ENCODE data around the gene DHRS2.

The DHRS2 gene

DNA sequence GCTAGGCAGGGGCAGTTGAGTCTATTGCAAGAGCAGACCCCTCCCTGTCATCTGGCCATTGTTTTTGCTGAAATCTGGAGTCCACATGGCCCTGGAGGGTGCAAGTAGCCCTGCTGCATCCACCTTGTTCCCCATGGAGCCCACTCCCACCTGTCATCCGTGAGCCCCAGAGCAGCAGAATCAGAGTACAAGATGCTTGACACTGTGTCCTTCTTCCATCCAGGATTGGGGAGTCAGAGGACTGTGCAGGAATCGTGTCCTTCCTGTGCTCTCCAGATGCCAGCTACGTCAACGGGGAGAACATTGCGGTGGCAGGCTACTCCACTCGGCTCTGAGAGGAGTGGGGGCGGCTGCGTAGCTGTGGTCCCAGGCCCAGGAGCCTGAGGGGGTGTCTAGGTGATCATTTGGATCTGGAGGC lies 8.8 kb downstream of the DHRS2 start:
- H3K4me3 ChIP-seq (replicated peaks; ENCODE audit: low read depth, low read length) = no peak overlapping the region
- no peak for DNase-seq (ENCODE audit: low read depth)
- TF ChIP-seq, protein P1, sequence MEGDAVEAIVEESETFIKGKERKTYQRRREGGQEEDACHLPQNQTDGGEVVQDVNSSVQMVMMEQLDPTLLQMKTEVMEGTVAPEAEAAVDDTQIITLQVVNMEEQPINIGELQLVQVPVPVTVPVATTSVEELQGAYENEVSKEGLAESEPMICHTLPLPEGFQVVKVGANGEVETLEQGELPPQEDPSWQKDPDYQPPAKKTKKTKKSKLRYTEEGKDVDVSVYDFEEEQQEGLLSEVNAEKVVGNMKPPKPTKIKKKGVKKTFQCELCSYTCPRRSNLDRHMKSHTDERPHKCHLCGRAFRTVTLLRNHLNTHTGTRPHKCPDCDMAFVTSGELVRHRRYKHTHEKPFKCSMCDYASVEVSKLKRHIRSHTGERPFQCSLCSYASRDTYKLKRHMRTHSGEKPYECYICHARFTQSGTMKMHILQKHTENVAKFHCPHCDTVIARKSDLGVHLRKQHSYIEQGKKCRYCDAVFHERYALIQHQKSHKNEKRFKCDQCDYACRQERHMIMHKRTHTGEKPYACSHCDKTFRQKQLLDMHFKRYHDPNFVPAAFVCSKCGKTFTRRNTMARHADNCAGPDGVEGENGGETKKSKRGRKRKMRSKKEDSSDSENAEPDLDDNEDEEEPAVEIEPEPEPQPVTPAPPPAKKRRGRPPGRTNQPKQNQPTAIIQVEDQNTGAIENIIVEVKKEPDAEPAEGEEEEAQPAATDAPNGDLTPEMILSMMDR (IDR thresholded peaks at IDR 0.05; ENCODE audit: low read length, missing control alignments) = no peak

DNA sequence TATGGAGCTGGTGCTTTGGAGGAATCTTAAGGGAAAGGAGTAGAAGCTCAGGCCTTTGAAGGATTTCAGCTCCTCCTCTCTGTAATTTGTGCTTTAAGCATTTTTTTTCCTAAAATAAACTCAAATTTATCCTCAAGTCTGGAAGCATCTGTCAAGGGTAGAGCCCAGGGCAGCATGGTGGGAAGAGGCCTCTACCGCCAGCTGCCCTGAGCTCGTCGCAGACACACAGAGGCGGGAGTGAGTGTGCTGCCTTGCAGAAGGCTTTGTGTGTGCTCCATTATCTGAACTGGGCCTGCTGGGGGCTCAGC lies 9.3 kb downstream of the DHRS2 start:
- no peak overlapping the region for H3K4me3 ChIP-seq (replicated peaks; ENCODE audit: low read depth, low read length)
- TF ChIP-seq, protein P1 (IDR thresholded peaks at IDR 0.05; ENCODE audit: low read length, missing control alignments) = no peak

DNA sequence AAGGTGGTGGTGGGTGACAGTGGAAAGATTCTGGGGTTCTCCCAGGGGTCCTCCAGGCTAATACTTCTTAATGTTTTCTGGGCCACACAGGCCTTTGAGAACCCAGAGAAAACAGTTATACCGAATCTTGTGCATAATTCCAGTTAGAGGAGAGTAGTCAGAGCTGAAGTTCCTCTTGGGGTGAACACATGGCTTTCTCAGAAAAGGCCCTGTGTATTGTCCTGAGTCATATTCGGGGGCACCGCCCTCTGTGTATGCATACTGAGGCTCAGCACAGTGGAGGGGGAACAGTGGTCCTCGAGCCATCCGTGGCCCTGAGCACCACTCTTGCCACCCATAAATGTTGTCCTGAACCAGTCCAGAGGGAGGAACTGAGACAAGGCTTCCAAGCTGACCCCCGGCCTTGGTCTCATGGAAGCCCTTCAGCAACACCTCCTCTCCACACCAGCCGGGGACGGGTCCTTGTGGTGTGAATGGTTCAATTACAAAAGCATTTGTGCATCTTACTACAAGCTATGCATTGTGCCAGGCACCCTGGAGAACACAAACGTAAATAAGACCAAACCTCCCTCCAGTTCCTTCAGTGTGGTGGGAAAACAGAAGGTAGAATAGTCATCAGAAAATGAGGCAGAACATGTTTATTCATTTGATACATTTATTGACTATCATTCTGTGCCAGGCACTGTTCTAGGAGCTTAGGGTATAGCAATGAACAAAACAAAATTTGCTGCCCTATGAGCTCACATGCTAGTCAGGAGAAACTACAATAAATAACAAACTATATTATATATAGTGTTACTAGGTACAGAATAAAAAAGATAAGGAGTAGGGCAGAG lies 9.9 kb downstream of the DHRS2 start:
- no peak for DNase-seq (ENCODE audit: low read depth)
- H3K4me3 ChIP-seq (replicated peaks; ENCODE audit: low read depth, low read length) = no peak overlapping the region
- TF ChIP-seq, protein P1 (IDR thresholded peaks at IDR 0.05; ENCODE audit: low read length, missing control alignments) = no peak

More for the DNA sequence above, 9.3 kb downstream of the DHRS2 start:
- DNase-seq (ENCODE audit: low read depth) = no peak

DNA sequence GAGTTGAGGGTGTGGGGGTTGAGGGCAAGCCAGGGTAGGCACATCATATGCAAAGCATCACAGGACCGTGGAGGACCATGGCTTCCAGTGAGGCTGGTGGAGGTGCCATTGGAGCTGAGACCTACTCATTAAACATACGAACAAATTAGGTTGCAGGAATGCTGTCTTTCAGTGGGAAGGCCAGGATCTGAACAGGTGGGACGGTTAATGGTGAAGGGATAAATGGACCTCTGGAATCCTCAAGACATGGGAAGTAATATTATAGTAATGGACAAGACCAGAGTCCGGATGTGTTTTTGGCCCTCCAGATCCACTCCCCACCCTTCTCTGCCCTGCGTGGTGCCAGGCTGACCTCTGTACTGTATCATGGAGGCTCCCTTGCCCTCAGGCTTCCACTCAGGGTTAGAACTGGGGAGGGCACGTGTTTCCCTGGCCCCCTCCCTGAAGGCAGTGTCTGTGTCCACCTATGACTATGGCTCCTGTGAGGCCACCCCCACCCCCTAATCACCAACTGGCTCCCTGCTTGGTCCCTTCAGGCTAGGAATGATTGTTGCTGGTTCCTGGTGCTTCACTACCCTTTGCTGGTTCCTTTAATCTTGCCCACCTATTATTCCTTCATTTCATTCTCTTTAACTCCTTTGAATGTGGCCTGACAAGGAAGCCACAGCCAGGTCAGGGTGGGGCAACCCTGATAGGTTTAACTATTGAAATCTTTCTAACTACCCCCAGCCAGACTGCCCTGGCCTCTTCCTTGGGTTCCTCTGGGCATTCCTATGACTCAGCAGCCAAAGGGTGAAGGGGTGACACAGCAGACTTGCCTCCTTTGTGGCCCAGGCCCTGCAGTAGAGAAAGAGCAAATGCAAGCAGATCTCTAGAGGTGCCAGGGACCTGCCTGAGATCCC lies 10.7 kb downstream of the DHRS2 start:
- TF ChIP-seq, protein P1 (IDR thresholded peaks at IDR 0.05; ENCODE audit: low read length, missing control alignments) = no peak
- H3K4me3 ChIP-seq (replicated peaks; ENCODE audit: low read depth, low read length) = no peak overlapping the region
- DNase-seq (ENCODE audit: low read depth) = no peak

DNA sequence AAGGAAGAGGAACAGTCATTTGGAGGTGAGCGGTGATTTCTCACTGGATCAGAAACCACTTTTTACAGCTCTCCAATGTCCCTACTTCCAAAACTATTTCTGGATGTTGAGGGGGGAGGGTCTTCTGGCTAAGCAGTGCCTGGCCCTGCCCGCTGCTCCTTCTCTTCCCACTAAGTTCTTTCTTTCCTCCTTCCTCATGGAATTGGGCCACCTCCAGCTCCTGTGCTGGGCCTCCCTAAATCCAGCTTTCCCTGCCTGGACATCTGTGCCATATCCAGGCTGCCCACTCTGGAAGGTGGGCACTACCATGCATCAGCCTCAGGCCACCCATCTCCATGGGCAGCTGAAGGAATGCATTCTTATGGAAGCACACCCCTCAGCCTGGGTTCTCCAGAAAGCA lies 11.5 kb downstream of the DHRS2 start:
- TF ChIP-seq, protein P1 (IDR thresholded peaks at IDR 0.05; ENCODE audit: low read length, missing control alignments) = no peak
- no peak overlapping the region for H3K4me3 ChIP-seq (replicated peaks; ENCODE audit: low read depth, low read length)
- no peak for DNase-seq (ENCODE audit: low read depth)

DNA sequence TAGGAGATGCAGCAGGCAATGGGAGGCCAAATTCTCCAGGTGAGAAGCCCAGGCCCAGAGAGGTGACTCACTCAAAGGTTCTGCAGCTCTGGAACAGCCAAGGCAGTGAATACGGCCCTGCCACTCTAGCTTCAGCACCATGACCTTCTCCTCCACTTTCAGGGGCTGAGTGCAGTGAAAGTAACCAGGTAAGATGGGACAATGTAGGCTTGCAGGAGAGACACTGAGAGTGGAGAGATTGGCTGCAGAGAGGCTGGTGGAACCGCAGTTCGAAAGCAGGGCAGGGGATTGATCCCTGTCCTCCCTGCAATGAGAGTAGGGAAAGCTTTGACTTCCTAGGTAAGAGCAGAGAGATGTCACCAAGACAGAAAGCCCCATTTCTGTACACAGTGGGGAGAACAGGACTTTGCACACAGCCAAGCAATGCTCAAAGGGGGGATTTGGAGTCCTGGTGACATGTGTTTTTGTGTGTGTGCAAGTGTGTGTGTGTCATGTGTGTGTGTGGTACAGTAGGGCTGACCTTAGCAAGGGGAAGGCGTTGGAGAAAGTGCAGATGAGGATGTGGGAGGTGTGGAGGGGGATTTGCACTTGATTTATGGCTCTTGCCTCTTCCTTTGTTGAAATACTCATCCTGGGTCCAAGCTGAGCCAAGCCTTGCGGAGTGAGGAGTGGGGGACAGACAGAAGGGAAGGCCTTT lies 12.7 kb downstream of the DHRS2 start:
- DNase-seq (ENCODE audit: low read depth) = no peak
- H3K4me3 ChIP-seq (replicated peaks; ENCODE audit: low read depth, low read length) = no peak overlapping the region
- TF ChIP-seq, protein P1 (IDR thresholded peaks at IDR 0.05; ENCODE audit: low read length, missing control alignments) = no peak
